KMS-11 (cell line): ENCODE results near the gene SLC43A3.

Experiments
- H2AFZ ChIP-seq: fragments of 200-600 bp; sonication (generic); 2 replicates; pipeline ENCODE4 v1.6.1; 2016; ENCODE audit warnings: antibody characterized with exemption, mixed run types, low read depth
- H3K27ac ChIP-seq: fragments of 200-600 bp; sonication (generic); 2 replicates; pipeline ENCODE4 v1.6.1; 2016; ENCODE audit warnings: mild to moderate bottlenecking, mixed run types
- H3K27me3 ChIP-seq: fragments of 200-600 bp; sonication (generic); 2 replicates; pipeline ENCODE4 v1.6.1; 2017; ENCODE audit warnings: mild to moderate bottlenecking, low read depth, mixed run types, moderate library complexity; ENCODE audit not compliant: insufficient read depth
- H3K36me3 ChIP-seq: fragments of 200-600 bp; sonication (generic); 2 replicates; pipeline ENCODE4 v1.6.1; 2017; ENCODE audit warnings: mild to moderate bottlenecking, mixed run types; ENCODE audit not compliant: insufficient read depth
- H3K4me1 ChIP-seq: fragments of 200-600 bp; sonication (generic); 2 replicates; pipeline ENCODE4 v1.6.1; 2016; ENCODE audit warnings: mild to moderate bottlenecking, low read depth, mixed run types; ENCODE audit not compliant: poor library complexity, severe bottlenecking
- H3K4me2 ChIP-seq: fragments of 200-600 bp; sonication (generic); 2 replicates; pipeline ENCODE4 v1.7.0; 2016; ENCODE audit warnings: mild to moderate bottlenecking, mixed run types
- H3K4me3 ChIP-seq: fragments of 200-600 bp; sonication (generic); IDR thresholded peaks from 2 replicates; pipeline ENCODE4 v1.6.1; 2017; ENCODE audit warnings: low read depth, low read length, mixed read lengths; ENCODE audit not compliant: insufficient read depth
- H3K79me2 ChIP-seq: fragments of 200-600 bp; sonication (generic); 2 replicates; pipeline ENCODE4 v1.6.1; 2016; ENCODE audit warnings: low read depth, mixed run types; ENCODE audit not compliant: insufficient read depth
- H3K9ac ChIP-seq: fragments of 200-600 bp; sonication (generic); 2 replicates; pipeline ENCODE4 v1.6.1; 2016; ENCODE audit warnings: mild to moderate bottlenecking, mixed run types
- H4K20me1 ChIP-seq: fragments of 200-600 bp; sonication (generic); 2 replicates; pipeline ENCODE4 v1.6.1; 2016; ENCODE audit warnings: mild to moderate bottlenecking, mixed run types; ENCODE audit not compliant: insufficient read depth
- TF ChIP-seq, protein P1 (sequence below): fragments of 200-600 bp; sonication (generic); conservative IDR thresholded peaks from 2 replicates; pipeline ENCODE4 v1.6.1; 2017; ENCODE audit warnings: low read depth, mild to moderate bottlenecking, antibody characterized with exemption, low read length, moderate library complexity, mixed read lengths

Gene SLC43A3

DNA sequence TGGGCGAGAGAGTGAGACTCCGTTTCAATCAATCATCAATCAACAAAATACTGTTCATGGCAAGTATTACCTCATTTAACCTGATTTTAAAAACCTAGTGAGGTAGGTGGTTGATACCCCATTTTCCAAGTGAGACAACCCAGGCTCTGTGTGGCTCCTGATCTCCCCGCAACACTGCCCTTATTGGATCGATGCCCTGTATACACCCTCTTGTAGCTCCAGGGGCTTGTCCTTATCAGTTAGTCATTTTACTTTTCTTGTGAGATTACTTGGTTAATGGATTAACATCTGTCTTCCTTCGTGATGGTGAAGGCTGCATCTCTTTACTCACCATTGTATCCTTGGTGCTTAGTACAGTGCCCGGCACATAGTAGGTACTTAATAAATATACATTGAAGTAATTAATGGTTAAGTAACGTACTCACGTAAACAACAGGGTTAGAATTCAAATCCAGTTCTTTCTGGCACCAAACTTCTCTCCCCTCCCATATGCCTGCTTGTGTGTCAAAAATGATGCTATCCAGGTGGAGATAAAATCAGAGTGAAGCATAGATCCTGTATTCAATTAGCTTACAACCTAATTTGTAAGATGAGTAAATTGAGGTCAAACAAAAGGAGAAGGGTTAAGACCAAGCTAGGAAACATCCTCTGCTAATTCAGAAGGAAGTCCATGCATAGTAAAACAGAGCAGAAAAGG lies 34.7 kb downstream of the SLC43A3 start:
- TF ChIP-seq, protein P1, sequence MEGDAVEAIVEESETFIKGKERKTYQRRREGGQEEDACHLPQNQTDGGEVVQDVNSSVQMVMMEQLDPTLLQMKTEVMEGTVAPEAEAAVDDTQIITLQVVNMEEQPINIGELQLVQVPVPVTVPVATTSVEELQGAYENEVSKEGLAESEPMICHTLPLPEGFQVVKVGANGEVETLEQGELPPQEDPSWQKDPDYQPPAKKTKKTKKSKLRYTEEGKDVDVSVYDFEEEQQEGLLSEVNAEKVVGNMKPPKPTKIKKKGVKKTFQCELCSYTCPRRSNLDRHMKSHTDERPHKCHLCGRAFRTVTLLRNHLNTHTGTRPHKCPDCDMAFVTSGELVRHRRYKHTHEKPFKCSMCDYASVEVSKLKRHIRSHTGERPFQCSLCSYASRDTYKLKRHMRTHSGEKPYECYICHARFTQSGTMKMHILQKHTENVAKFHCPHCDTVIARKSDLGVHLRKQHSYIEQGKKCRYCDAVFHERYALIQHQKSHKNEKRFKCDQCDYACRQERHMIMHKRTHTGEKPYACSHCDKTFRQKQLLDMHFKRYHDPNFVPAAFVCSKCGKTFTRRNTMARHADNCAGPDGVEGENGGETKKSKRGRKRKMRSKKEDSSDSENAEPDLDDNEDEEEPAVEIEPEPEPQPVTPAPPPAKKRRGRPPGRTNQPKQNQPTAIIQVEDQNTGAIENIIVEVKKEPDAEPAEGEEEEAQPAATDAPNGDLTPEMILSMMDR: no peak
- Histone ChIP-seq H3K79me2 (no peaks in the 10 kb centered on the region), H3K4me1 (no peaks in the 10 kb centered on the region), H3K27me3 (no peaks in the 10 kb centered on the region), H3K27ac (no peak overlapping the region), H2AFZ (no peak overlapping the region), H3K36me3 (no peaks in the 10 kb centered on the region), H4K20me1 (no peaks in the 10 kb centered on the region), H3K4me3 (no peak overlapping the region), H3K9ac (no peak overlapping the region), H3K4me2 (no peak overlapping the region)

DNA sequence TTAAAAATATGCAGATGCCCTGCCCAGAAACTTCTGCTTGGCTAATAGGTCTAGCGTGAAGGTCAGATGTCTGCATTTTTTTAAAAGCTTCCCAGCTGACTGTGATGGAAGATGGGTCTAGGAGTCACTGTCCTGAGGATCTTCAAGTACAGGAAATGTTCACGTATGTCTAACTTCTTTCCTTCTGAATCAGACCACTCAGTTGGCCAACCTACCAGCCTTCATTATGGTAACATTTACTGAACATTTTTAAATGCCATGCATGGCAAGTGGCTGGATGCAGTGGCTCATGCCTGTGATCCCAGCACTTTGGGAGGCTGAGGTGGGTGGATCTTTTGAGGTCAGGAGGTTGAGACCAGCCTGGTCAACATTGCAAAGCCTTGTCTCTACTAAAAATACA lies 35.4 kb downstream of the SLC43A3 start:
- no peak overlapping the region for H2AFZ ChIP-seq
- H3K4me3 ChIP-seq: no peak overlapping the region
- no peak overlapping the region for H3K9ac ChIP-seq
- no peaks in the 10 kb centered on the region for H3K79me2 ChIP-seq
- TF ChIP-seq, protein P1: no peak
- H3K27ac ChIP-seq: no peak overlapping the region
- no peaks in the 10 kb centered on the region for H3K27me3 ChIP-seq
- no peaks in the 10 kb centered on the region for H3K4me1 ChIP-seq
- no peaks in the 10 kb centered on the region for H3K36me3 ChIP-seq
- H4K20me1 ChIP-seq: no peaks in the 10 kb centered on the region
- no peak overlapping the region for H3K4me2 ChIP-seq

DNA sequence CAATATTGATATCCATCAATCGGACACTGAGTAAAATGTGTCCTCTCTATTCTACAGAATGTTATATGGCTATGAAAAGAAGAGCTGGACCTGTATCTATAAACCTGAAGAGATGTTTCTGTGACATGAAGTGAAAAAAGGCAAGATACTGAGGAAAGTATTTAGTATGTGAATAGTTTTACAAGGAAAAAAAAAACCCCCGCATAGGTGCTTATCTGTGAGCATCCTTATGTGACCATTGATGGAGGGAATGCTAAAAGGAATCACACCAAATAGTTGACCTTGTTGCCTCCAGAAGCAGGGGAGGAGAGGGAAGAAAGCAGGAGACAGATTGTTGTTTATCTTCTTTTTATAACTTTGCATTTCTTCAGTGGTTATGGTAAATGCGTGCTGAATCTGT lies 35.8 kb downstream of the SLC43A3 start:
- no peak overlapping the region for H3K9ac ChIP-seq
- no peaks in the 10 kb centered on the region for H3K4me1 ChIP-seq
- H4K20me1 ChIP-seq: no peaks in the 10 kb centered on the region
- H3K27me3 ChIP-seq: no peaks in the 10 kb centered on the region
- no peak overlapping the region for H2AFZ ChIP-seq
- TF ChIP-seq, protein P1: no peak
- H3K79me2 ChIP-seq: no peaks in the 10 kb centered on the region
- no peak overlapping the region for H3K4me2 ChIP-seq
- H3K27ac ChIP-seq: no peak overlapping the region
- no peak overlapping the region for H3K4me3 ChIP-seq
- H3K36me3 ChIP-seq: no peaks in the 10 kb centered on the region

DNA sequence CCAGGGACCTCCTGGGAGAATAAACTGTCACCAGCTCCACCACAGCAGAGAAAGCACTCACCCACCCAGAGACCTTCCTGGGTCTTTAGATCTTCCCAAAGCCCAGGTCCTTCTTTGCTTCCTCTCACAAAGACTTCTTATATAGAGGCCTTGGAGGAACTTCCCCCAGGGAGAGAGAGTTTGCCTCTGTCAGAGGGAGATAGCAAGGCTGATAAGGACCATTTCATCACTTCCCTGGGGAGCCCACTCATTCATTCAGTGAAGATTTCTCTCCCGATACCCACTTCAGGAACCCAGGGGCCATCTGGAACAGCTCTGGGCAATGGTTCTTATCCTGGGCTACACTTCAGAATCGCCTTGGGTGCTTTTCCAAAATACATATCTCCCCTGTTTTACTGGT lies 36.4 kb downstream of the SLC43A3 start, which contains the start of gene PRG2:
Gene PRG2, minus strand, starts transcription at position 116 of the 400 bp plus-strand sequence. CDS start 706 bp downstream, outside the sequence.
- no peak within 1 kb of the TSS for H3K4me2 ChIP-seq
- H4K20me1 ChIP-seq: no peaks in the 10 kb centered on the region
- H3K9ac ChIP-seq: no peak within 1 kb of the TSS
- H3K79me2 ChIP-seq: no peaks in the 10 kb centered on the region
- no peak within 1 kb of the TSS for H3K27ac ChIP-seq
- H3K4me1 ChIP-seq: no peaks in the 10 kb centered on the region
- no peaks in the 10 kb centered on the region for H3K36me3 ChIP-seq
- H2AFZ ChIP-seq: no peak within 1 kb of the TSS
- H3K4me3 ChIP-seq: no peak within 1 kb of the TSS
- H3K27me3 ChIP-seq: no peaks in the 10 kb centered on the region
- TF ChIP-seq, protein P1: no peak
